Kidney (tissue), 14 donors: ENCODE measurements around the gene ARIH1. TPM values are rescaled to one million over a fixed set of nuclear protein-coding genes. Genes with fewer than 3 reads are reported as not detected.

ENCODE experiments used
- DNase-seq, 5 donors: peaks; one replicate each; pipeline ENCODE4 v3.0.0-alpha.2; 2013 to 2020
- FAIRE-seq: peaks from 2 replicates; lab custom pipeline; 2012; peaks lifted over from hg19 to GRCh38; lab: Jason Lieb, UNC
- H3K27ac ChIP-seq, 2 donors: one replicate each; pipeline ENCODE4 v1.7.0; 2013; ENCODE audit warnings: low read depth in 2 of 2, low read length in 2 of 2, inconsistent platforms in 1 of 2
- H3K27me3 ChIP-seq: one replicate; pipeline ENCODE4 v1.7.1; 2013; ENCODE audit warnings: low read length, inconsistent platforms; ENCODE audit not compliant: control insufficient read depth, insufficient read depth
- H3K36me3 ChIP-seq, 3 donors: one replicate each; pipeline versions ENCODE4 v1.7.0 to v1.7.1; 2013; ENCODE audit warnings: low read length in 3 of 3, control low read depth in 1 of 3, inconsistent platforms in 1 of 3; ENCODE audit not compliant: insufficient read depth in 3 of 3, control insufficient read depth in 2 of 3
- H3K4me1 ChIP-seq, 3 donors: one replicate each; pipeline versions ENCODE4 v1.7.0 to v1.7.1; 2013; ENCODE audit warnings: low read length in 3 of 3, inconsistent platforms in 1 of 3, low read depth in 1 of 3; ENCODE audit not compliant: control insufficient read depth in 2 of 3, insufficient read depth in 2 of 3
- H3K4me3 ChIP-seq, 3 donors: one replicate each; pipeline versions ENCODE4 v1.7.0 to v1.8.1; 2013; ENCODE audit warnings: low read length in 3 of 3, control low read depth in 1 of 3, inconsistent platforms in 1 of 3
- H3K9ac ChIP-seq, 3 donors: one replicate each; pipeline versions ENCODE4 v1.7.0 to v1.7.1; 2013; ENCODE audit warnings: low read length in 3 of 3, control low read depth in 1 of 3, inconsistent platforms in 1 of 3
- H3K9me3 ChIP-seq, 3 donors: one replicate each; pipeline versions ENCODE4 v1.7.0 to v1.7.1; 2013; ENCODE audit warnings: low read length in 3 of 3, control low read depth in 1 of 3, inconsistent platforms in 1 of 3; ENCODE audit not compliant: control insufficient read depth in 2 of 3, insufficient read depth in 1 of 3
- intact Hi-C: fragments of 100-400 bp; cut with DNase I; formaldehyde crosslinking; loops from one replicate; pipeline ENCODE4 v1.11.1; 2022
- polyA plus RNA-seq: library from polyadenylated mRNA; stranded (reverse); fragments of 350-450 nt; fragmentation: Illumina TruSeq; extraction: RNeasy Lipid Tissue Mini Kit (QIAGEN cat#74804); gene quantifications from one replicate; pipeline ENCODE4 v1.2.3, GENCODE V29; 2014; ENCODE audit warnings: low read depth, low replicate concordance; ENCODE audit not compliant: insufficient read depth
- total RNA-seq: library from RNA; stranded (reverse); fragmentation: NEBNext Ultra II Directional; extraction: Animal tissue kit (Norgen Biotek cat#: 25700); gene quantifications from one replicate; pipeline ENCODE4 v1.2.1, GENCODE V29; 2021
- TF ChIP-seq, protein P1 (sequence below): IDR thresholded peaks from 3 replicates; pipeline ENCODE4 v1.5.1; 2012; ENCODE audit warnings: mild to moderate bottlenecking, moderate library complexity, borderline replicate concordance; ENCODE audit not compliant: insufficient read depth; ENCODE audit errors: extremely low read depth
- donor health status: control.
- donor health status: control.
- donor health status: control.
- donor health status: control.
- donor health status: control.
- donor health status: DM: yes; HTN: yes; CAD: no.
- donor health status: Normal renal cell carcinoma (clear cell type).

ARIH1 gene
- total and polyA plus RNA-seq, 2 donors from 2014 or later, result 27.4 to 139 TPM

DNA sequence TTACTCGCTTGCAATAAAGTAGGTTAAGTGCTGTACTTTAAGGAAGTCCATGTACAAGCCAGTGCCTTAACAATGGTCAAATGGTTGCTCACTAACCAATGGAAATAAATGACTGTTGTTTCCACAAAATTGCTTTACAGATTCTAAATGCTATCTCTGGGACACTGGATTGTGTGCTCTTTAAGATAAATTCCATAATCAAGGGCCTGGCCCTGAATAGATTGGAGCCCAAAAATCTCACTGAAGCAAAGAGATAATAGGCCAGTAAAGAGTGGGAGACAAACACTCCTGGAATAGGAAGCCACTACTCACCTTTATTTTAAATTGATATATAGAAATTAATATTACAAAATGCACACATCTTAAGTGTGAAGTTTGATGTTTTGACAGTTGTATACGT, 118.0 kb downstream of the ARIH1 start:
- H3K36me3 ChIP-seq, result no peaks in the 10 kb centered on the region
- H3K27me3 ChIP-seq, result no peaks in the 10 kb centered on the region
- intact Hi-C loops, result no loop called here
- no peak overlapping the region for H3K9ac ChIP-seq
- TF ChIP-seq, protein P1, sequence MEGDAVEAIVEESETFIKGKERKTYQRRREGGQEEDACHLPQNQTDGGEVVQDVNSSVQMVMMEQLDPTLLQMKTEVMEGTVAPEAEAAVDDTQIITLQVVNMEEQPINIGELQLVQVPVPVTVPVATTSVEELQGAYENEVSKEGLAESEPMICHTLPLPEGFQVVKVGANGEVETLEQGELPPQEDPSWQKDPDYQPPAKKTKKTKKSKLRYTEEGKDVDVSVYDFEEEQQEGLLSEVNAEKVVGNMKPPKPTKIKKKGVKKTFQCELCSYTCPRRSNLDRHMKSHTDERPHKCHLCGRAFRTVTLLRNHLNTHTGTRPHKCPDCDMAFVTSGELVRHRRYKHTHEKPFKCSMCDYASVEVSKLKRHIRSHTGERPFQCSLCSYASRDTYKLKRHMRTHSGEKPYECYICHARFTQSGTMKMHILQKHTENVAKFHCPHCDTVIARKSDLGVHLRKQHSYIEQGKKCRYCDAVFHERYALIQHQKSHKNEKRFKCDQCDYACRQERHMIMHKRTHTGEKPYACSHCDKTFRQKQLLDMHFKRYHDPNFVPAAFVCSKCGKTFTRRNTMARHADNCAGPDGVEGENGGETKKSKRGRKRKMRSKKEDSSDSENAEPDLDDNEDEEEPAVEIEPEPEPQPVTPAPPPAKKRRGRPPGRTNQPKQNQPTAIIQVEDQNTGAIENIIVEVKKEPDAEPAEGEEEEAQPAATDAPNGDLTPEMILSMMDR, result no peak
- H3K4me1 ChIP-seq, result no peaks in the 10 kb centered on the region
- FAIRE-seq (no peak), DNase-seq (no peak)
- H3K4me3 ChIP-seq, result no peak overlapping the region
- no peaks in the 10 kb centered on the region for H3K9me3 ChIP-seq
- H3K27ac ChIP-seq, result no peak overlapping the region

- Histone ChIP-seq H3K4me1 (no peaks in the 10 kb centered on the region), H3K36me3 (no peaks in the 10 kb centered on the region), H3K27me3 (no peaks in the 10 kb centered on the region), H3K27ac (no peak overlapping the region), H3K4me3 (no peak overlapping the region), H3K9me3 (no peaks in the 10 kb centered on the region), H3K9ac (no peak overlapping the region)
- intact Hi-C loops, result no loop called here
- FAIRE-seq (no peak), DNase-seq (no peak)
- TF ChIP-seq, protein P1, result no peak
Observed at GRCh38 chr15:72592676-72593075, 118.5 kb downstream of the ARIH1 start.

- Histone ChIP-seq H3K36me3 (no peaks in the 10 kb centered on the region), H3K9me3 (no peaks in the 10 kb centered on the region), H3K27me3 (no peaks in the 10 kb centered on the region), H3K9ac (no peak overlapping the region), H3K27ac (no peak overlapping the region), H3K4me1 (no peaks in the 10 kb centered on the region), H3K4me3 (no peak overlapping the region)
- no peak for FAIRE-seq
- TF ChIP-seq, protein P1, result no peak
- intact Hi-C loops, result no loop called here
- no peak for DNase-seq
Observed at GRCh38 chr15:72593838-72594237, 119.7 kb downstream of the ARIH1 start.

- Histone ChIP-seq H3K9me3 (no peaks in the 10 kb centered on the region), H3K4me1 (peaks cover 0 to 3% (median 0%) of the 10 kb centered on the region in 3 donors), H3K4me3 (no peak overlapping the region), H3K9ac (no peak overlapping the region), H3K27ac (no peak overlapping the region), H3K27me3 (no peaks in the 10 kb centered on the region), H3K36me3 (no peaks in the 10 kb centered on the region)
- intact Hi-C loops, result no loop called here
- TF ChIP-seq, protein P1, result peak; percentile 54
- no peak for FAIRE-seq
- peak in 3 of 5 donors; percentile 31 to 76 (median 64) for DNase-seq
Observed at GRCh38 chr15:72599855-72600464, 125.8 kb downstream of the ARIH1 start.
